GM12878 (cell line): ENCODE results near the gene RUFY4. TPM values are rescaled to one million over a fixed set of nuclear protein-coding genes. Genes with fewer than 3 reads are reported as not detected.

Source experiments
- ATAC-seq: fragments of 200-7000 bp; cut with Tn5 transposase; 3 replicates; pipeline ENCODE4 v1.9.1; 2020; ENCODE audit warnings: mild to moderate bottlenecking, moderate library complexity
- BruUV-seq: library from RNA; stranded (reverse); fragments of 400-500 nt; replicated peaks from 2 replicates; lab custom pipeline; 2021; lab: Mats Ljungman, UMichigan
- CTCF ChIA-PET: fragments of 300-600 bp; sonication (Branson Sonifier 250); formaldehyde crosslinking; extraction: SDS; loops from one replicate; lab custom pipeline; 2021; ENCODE audit warnings: inconsistent platforms; lab: Yijun Ruan, JAX
- POLR2A ChIA-PET: fragments of 350-600 bp; formaldehyde crosslinking; extraction: SDS; loops from one replicate; lab custom pipeline; 2021; ENCODE audit warnings: inconsistent platforms; lab: Charles Lee
- RAD21 ChIA-PET: fragments of 300-600 bp; sonication (Branson Sonifier 250); formaldehyde crosslinking; loops from one replicate; lab custom pipeline; 2023; ENCODE audit warnings: antibody characterized with exemption; ENCODE audit not compliant: unreplicated experiment; lab: Charles Lee
- SMC1A ChIA-PET: fragments of 300-600 bp; sonication (Branson Sonifier 250); formaldehyde crosslinking; loops from one replicate; lab custom pipeline; 2023; ENCODE audit not compliant: unreplicated experiment, uncharacterized antibody; lab: Charles Lee
- DNase-seq: peaks from one replicate; pipeline ENCODE4 v3.0.0-alpha.2; 2011; ENCODE audit warnings: low read depth, low spot score
- FAIRE-seq: peaks from 3 replicates; lab custom pipeline; 2011; peaks lifted over from hg19 to GRCh38; lab: Jason Lieb, UNC
- H2AFZ ChIP-seq: 2 replicates; pipeline ENCODE4 v1.6.0; 2011; ENCODE audit warnings: low read depth, low read length, control low read depth; ENCODE audit not compliant: control insufficient read depth
- H3K27ac ChIP-seq: 2 replicates; pipeline ENCODE4 v1.5.1; 2011; ENCODE audit warnings: control low read depth; ENCODE audit not compliant: control insufficient read depth, insufficient read depth
- H3K27me3 ChIP-seq, 2 experiments: replicated peaks in 1 of 2; 2 replicates each; pipeline versions ENCODE4 v1.6.0 to v1.6.1; 2011; ENCODE audit warnings: low read length in 1 of 2; ENCODE audit not compliant: control insufficient read depth in 2 of 2, insufficient read depth in 2 of 2
- H3K36me3 ChIP-seq, 2 experiments: 2 replicates each; pipeline ENCODE4 v1.5.1; 2011; ENCODE audit warnings: low read length in 1 of 2; ENCODE audit not compliant: control insufficient read depth in 2 of 2, insufficient read depth in 2 of 2
- H3K4me1 ChIP-seq: 2 replicates; pipeline ENCODE4 v1.6.1; 2011; ENCODE audit warnings: mild to moderate bottlenecking, low read length, moderate library complexity, mixed read lengths; ENCODE audit not compliant: control insufficient read depth, insufficient read depth
- H3K4me2 ChIP-seq: 2 replicates; pipeline ENCODE4 v1.6.0; 2011; ENCODE audit warnings: control low read depth; ENCODE audit not compliant: control insufficient read depth, insufficient read depth
- H3K4me3 ChIP-seq: fragments of 200-600 bp; sonication (generic); 2 replicates; pipeline ENCODE4 v1.5.1; 2016
- H3K79me2 ChIP-seq: 2 replicates; pipeline ENCODE4 v1.6.0; 2011; ENCODE audit warnings: low read length; ENCODE audit not compliant: control insufficient read depth, insufficient read depth
- H3K9ac ChIP-seq: 2 replicates; pipeline ENCODE4 v1.8.0; 2011; ENCODE audit warnings: low read length, control low read depth, mixed read lengths; ENCODE audit not compliant: control insufficient read depth, insufficient read depth
- H3K9me3 ChIP-seq: replicated peaks from 3 replicates; pipeline ENCODE4 v1.5.1; 2011; ENCODE audit warnings: mild to moderate bottlenecking, low read length; ENCODE audit not compliant: control insufficient read depth, insufficient read depth
- H4K20me1 ChIP-seq: 2 replicates; pipeline ENCODE4 v1.6.0; 2011; ENCODE audit not compliant: control insufficient read depth, insufficient read depth
- BACH1 ChIP-seq: fragments of 450-650 bp; IDR thresholded peaks from 2 replicates; pipeline ENCODE4 v1.6.1; 2017; ENCODE audit warnings: mild to moderate bottlenecking, borderline replicate concordance
- BRCA1 ChIP-seq: IDR thresholded peaks from 2 replicates; pipeline ENCODE4 v1.6.1; 2011; ENCODE audit warnings: low read depth, low read length, improper control_type of control experiment
- MYB ChIP-seq: fragments of 150-350 bp; IDR thresholded peaks from 2 replicates; pipeline ENCODE4 v1.6.1; 2014; ENCODE audit warnings: mild to moderate bottlenecking, low read depth, low read length, borderline replicate concordance
- NFIC ChIP-seq: IDR thresholded peaks from 2 replicates; pipeline ENCODE4 v1.6.1; 2012; ENCODE audit warnings: low read depth, mild to moderate bottlenecking, inconsistent platforms, low read length, moderate library complexity
- NFYB ChIP-seq: IDR thresholded peaks from 2 replicates; pipeline ENCODE4 v1.6.1; 2011; ENCODE audit warnings: low read depth, mild to moderate bottlenecking, low read length, improper control_type of control experiment, moderate library complexity; ENCODE audit not compliant: insufficient read depth
- ZBED1 ChIP-seq: IDR thresholded peaks from 2 replicates; pipeline ENCODE4 v1.6.1; 2016; ENCODE audit warnings: borderline replicate concordance
- WGBS: methylation state at CpG from one replicate; pipeline ENCODE4 v1.1.6; 2016; ENCODE audit warnings: low lambda C conversion rate; ENCODE audit not compliant: insufficient replicate concordance, insufficient coverage; ENCODE audit errors: missing lambda C conversion rate; 5-methylcytosine and 5-hydroxymethylcytosine counted together
- in situ Hi-C: fragments of 300-500 bp; cut with MboI; formaldehyde crosslinking; loops from 9 replicates; pipeline ENCODE4 v1.14.3; 2018; ENCODE audit warnings: mixed read lengths
- intact Hi-C: fragments of 100-400 bp; cut with micrococcal nuclease; formaldehyde crosslinking; loops from one replicate; pipeline ENCODE4 v1.14.2; 2022; ENCODE audit not compliant: unreplicated experiment
- polyA plus RNA-seq, 11 experiments: library from polyadenylated mRNA; depleted of rRNA in 4 of 11; unstranded in 6 of 11; stranded (reverse) in 5 of 11; fragments of >200 nt; fragmentation: Nextera tagmentation in 4 of 11; fragmentation: Illumina TruSeq in 1 of 11; extraction: Ambion mirVana in 4 of 11; extraction: Trizol in 1 of 11; gene quantifications; 1 replicate in 1 of 11; 2 replicates in 10 of 11; pipeline versions ENCODE4 v1.2.1 to v1.2.3, GENCODE V29; 2011 to 2016; ENCODE audit warnings: inconsistent platforms in 2 of 11, missing spikeins in 2 of 11, low read depth in 1 of 11
- total RNA-seq, 4 experiments: library from RNA; depleted of rRNA in 3 of 4; stranded (reverse); fragments of >200 nt in 3 of 4; fragmentation: Illumina TruSeq in 1 of 4; extraction: Trizol in 1 of 4; gene quantifications; 2 replicates each; pipeline versions ENCODE4 v1.2.1 to v1.2.3, GENCODE V29; 2013 to 2021
- TF ChIP-seq, protein P1 (sequence below): IDR thresholded peaks from 2 replicates; pipeline ENCODE4 v1.6.1; 2012; ENCODE audit warnings: low read depth, low read length, improper control_type of control experiment
- TF ChIP-seq, protein P2 (sequence below): fragments of 450-650 bp; formaldehyde crosslinking; IDR thresholded peaks from 2 replicates; pipeline ENCODE4 v1.4.0; 2020; ENCODE audit warnings: mild to moderate bottlenecking, moderate library complexity
- TF ChIP-seq, protein P3 (sequence below): IDR thresholded peaks from 2 replicates; pipeline ENCODE4 v1.6.1; 2012; ENCODE audit warnings: low read depth, low read length, improper control_type of control experiment

Gene RUFY4
- total and polyA plus RNA-seq, 10 of the 15 experiments (the other 5 are each of a cell fraction or from before 2014, with no cell fraction given): 0.05 to 2.7 (median 0.90) TPM

DNA sequence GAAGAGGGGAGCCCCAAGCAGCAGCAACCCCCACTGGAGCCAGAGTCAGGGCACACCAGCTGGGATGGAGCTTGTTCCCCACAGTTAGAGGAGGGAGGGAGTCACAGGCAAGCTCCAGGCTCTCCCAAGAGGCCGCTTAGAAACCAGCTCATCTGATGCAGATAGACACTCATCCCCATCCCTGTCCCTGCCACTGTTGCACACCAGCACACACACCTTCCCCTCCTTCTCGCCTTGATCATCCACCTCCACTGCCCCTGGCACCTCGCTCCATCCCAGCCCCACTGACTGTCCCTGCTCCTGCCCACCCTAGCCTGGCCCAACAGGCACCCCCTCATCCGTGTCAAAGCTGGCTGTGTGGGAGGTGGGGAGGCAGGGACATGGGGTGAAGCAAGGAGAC lies 1.5 kb upstream of the RUFY4 start:
- FAIRE-seq: no peak

More for the DNA sequence above, 1.5 kb upstream of the RUFY4 start:
- no peaks in the 10 kb centered on the region for H3K27me3 ChIP-seq
- H3K4me2 ChIP-seq: no peak overlapping the region
- no peaks in the 10 kb centered on the region for H4K20me1 ChIP-seq
- intact Hi-C loops (loop anchor here (5.0 kb wide), 1 partner anchor 180 kb away; no protein-coding TSS in a partner anchor), in situ Hi-C loops (loop anchor here (5.0 kb wide), 1 partner anchor 275 kb away; no protein-coding TSS in a partner anchor)
- CTCF ChIA-PET: interaction anchor here (0.9 to 3.4 kb wide), 7 partner anchors 11 to 282 kb away, joined by 3 to 12 read pairs (median 3); no protein-coding TSS in a partner anchor
- no peak overlapping the region for H3K4me3 ChIP-seq
- no peak for ATAC-seq
- no peaks in the 10 kb centered on the region for H3K36me3 ChIP-seq
- no peaks in the 10 kb centered on the region for H3K9me3 ChIP-seq
- no peak for DNase-seq
- BruUV-seq: no TSS peak
- no peak overlapping the region for H2AFZ ChIP-seq
- no peak overlapping the region for H3K9ac ChIP-seq
- no peak overlapping the region for H3K27ac ChIP-seq
- 32% methylated on average over 4 of the region's 4 CpGs for WGBS
- SMC1A ChIA-PET: interaction anchor here (0.8 kb wide), 1 partner anchor 21 kb away, joined by 3 read pairs; no protein-coding TSS in a partner anchor
- TF ChIP-seq, protein P1, sequence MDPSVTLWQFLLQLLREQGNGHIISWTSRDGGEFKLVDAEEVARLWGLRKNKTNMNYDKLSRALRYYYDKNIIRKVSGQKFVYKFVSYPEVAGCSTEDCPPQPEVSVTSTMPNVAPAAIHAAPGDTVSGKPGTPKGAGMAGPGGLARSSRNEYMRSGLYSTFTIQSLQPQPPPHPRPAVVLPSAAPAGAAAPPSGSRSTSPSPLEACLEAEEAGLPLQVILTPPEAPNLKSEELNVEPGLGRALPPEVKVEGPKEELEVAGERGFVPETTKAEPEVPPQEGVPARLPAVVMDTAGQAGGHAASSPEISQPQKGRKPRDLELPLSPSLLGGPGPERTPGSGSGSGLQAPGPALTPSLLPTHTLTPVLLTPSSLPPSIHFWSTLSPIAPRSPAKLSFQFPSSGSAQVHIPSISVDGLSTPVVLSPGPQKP: no peak
- TF ChIP-seq, protein P2, sequence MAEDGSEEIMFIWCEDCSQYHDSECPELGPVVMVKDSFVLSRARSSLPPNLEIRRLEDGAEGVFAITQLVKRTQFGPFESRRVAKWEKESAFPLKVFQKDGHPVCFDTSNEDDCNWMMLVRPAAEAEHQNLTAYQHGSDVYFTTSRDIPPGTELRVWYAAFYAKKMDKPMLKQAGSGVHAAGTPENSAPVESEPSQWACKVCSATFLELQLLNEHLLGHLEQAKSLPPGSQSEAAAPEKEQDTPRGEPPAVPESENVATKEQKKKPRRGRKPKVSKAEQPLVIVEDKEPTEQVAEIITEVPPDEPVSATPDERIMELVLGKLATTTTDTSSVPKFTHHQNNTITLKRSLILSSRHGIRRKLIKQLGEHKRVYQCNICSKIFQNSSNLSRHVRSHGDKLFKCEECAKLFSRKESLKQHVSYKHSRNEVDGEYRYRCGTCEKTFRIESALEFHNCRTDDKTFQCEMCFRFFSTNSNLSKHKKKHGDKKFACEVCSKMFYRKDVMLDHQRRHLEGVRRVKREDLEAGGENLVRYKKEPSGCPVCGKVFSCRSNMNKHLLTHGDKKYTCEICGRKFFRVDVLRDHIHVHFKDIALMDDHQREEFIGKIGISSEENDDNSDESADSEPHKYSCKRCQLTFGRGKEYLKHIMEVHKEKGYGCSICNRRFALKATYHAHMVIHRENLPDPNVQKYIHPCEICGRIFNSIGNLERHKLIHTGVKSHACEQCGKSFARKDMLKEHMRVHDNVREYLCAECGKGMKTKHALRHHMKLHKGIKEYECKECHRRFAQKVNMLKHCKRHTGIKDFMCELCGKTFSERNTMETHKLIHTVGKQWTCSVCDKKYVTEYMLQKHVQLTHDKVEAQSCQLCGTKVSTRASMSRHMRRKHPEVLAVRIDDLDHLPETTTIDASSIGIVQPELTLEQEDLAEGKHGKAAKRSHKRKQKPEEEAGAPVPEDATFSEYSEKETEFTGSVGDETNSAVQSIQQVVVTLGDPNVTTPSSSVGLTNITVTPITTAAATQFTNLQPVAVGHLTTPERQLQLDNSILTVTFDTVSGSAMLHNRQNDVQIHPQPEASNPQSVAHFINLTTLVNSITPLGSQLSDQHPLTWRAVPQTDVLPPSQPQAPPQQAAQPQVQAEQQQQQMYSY (CRISPR knock-in tag): no peak
- no peak for TF ChIP-seq BRCA1
- TF ChIP-seq, protein P3, sequence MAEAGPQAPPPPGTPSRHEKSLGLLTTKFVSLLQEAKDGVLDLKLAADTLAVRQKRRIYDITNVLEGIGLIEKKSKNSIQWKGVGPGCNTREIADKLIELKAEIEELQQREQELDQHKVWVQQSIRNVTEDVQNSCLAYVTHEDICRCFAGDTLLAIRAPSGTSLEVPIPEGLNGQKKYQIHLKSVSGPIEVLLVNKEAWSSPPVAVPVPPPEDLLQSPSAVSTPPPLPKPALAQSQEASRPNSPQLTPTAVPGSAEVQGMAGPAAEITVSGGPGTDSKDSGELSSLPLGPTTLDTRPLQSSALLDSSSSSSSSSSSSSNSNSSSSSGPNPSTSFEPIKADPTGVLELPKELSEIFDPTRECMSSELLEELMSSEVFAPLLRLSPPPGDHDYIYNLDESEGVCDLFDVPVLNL: no peak
- TF ChIP-seq NFYB: no peak
- TF ChIP-seq BACH1: no peak
- TF ChIP-seq ZBED1: no peak
- no peak for TF ChIP-seq NFIC
- no peak for TF ChIP-seq MYB
- TF ChIP-seq, all 136 proteins: peak for 0
- ChIA-PET POLR2A (no interaction called here), RAD21 (interaction anchor here (1.1 to 1.2 kb wide), 2 partner anchors 279 to 281 kb away, joined by 3 to 4 read pairs; no protein-coding TSS in a partner anchor)
- H3K4me1 ChIP-seq: peaks cover 21% of the 10 kb centered on the region
- no peaks in the 10 kb centered on the region for H3K79me2 ChIP-seq
